Subcutaneous abdominal adipose tissue (tissue), 5 donors: ENCODE measurements around the gene TBC1D23.

ENCODE experiments used
- H3K27ac ChIP-seq: one replicate; pipeline ENCODE4 v1.7.0; 2013; ENCODE audit warnings: low read depth, mild to moderate bottlenecking, inconsistent platforms, low read length, moderate library complexity
- H3K27me3 ChIP-seq, 5 donors: one replicate each; pipeline ENCODE4 v1.7.0; 2013; ENCODE audit warnings: low read length in 5 of 5, inconsistent platforms in 1 of 5; ENCODE audit not compliant: control insufficient read depth in 5 of 5, insufficient read depth in 4 of 5
- H3K36me3 ChIP-seq, 5 donors: one replicate each; pipeline ENCODE4 v1.7.0; 2013; ENCODE audit warnings: low read length in 5 of 5; ENCODE audit not compliant: control insufficient read depth in 5 of 5, insufficient read depth in 5 of 5
- H3K4me1 ChIP-seq, 5 donors: one replicate each; pipeline ENCODE4 v1.7.0; 2013; ENCODE audit warnings: low read length in 5 of 5, mild to moderate bottlenecking in 3 of 5, moderate library complexity in 1 of 5; ENCODE audit not compliant: control insufficient read depth in 5 of 5, insufficient read depth in 5 of 5
- H3K4me3 ChIP-seq, 5 donors: one replicate each; pipeline ENCODE4 v1.7.0; 2013; ENCODE audit warnings: low read length in 5 of 5, low read depth in 1 of 5
- H3K9ac ChIP-seq, 5 donors: one replicate each; pipeline ENCODE4 v1.7.0; 2013; ENCODE audit warnings: low read length in 5 of 5, mild to moderate bottlenecking in 4 of 5, moderate library complexity in 3 of 5
- H3K9me3 ChIP-seq, 5 donors: one replicate each; pipeline ENCODE4 v1.7.0; 2013; ENCODE audit warnings: low read length in 5 of 5; ENCODE audit not compliant: control insufficient read depth in 5 of 5
- donor health status: healthy.
- donor health status: healthy.
- donor health status: healthy.
- donor health status: healthy.
- donor health status: healthy.

The TBC1D23 gene

GRCh38 chr3:100354850-100355249 is 94.1 kb downstream of the TBC1D23 start:
- no peaks in the 10 kb centered on the region for H3K9me3 ChIP-seq
- no peak overlapping the region for H3K9ac ChIP-seq
- no peaks in the 10 kb centered on the region for H3K27me3 ChIP-seq
- H3K4me3 ChIP-seq, result no peak overlapping the region
- no peak overlapping the region for H3K27ac ChIP-seq
- H3K4me1 ChIP-seq, result no peaks in the 10 kb centered on the region
- peaks cover 39 to 60% (median 47%) of the 10 kb centered on the region in 5 donors for H3K36me3 ChIP-seq

GRCh38 chr3:100358413-100358812 is 97.6 kb downstream of the TBC1D23 start:
- H3K36me3 ChIP-seq, result peaks cover 30 to 59% (median 34%) of the 10 kb centered on the region in 5 donors
- peaks cover 0 to 6% (median 4%) of the 10 kb centered on the region in 5 donors for H3K9me3 ChIP-seq
- H3K4me3 ChIP-seq, result no peak overlapping the region
- H3K27ac ChIP-seq, result no peak overlapping the region
- no peaks in the 10 kb centered on the region for H3K27me3 ChIP-seq
- H3K4me1 ChIP-seq, result no peaks in the 10 kb centered on the region
- H3K9ac ChIP-seq, result no peak overlapping the region

GRCh38 chr3:100359035-100359434 is 98.2 kb downstream of the TBC1D23 start:
- H3K4me3 ChIP-seq, result no peak overlapping the region
- H3K9ac ChIP-seq, result no peak overlapping the region
- H3K27ac ChIP-seq, result no peak overlapping the region
- H3K27me3 ChIP-seq, result no peaks in the 10 kb centered on the region
- peaks cover 29 to 56% (median 35%) of the 10 kb centered on the region in 5 donors for H3K36me3 ChIP-seq
- H3K9me3 ChIP-seq, result peaks cover 0 to 6% (median 4%) of the 10 kb centered on the region in 5 donors
- no peaks in the 10 kb centered on the region for H3K4me1 ChIP-seq

GRCh38 chr3:100360757-100361496 is 100.1 kb downstream of the TBC1D23 start:
- H3K4me1 ChIP-seq, result no peaks in the 10 kb centered on the region
- H3K36me3 ChIP-seq, result peaks cover 28 to 56% (median 36%) of the 10 kb centered on the region in 5 donors
- no peaks in the 10 kb centered on the region for H3K27me3 ChIP-seq
- no peak overlapping the region for H3K4me3 ChIP-seq
- H3K9me3 ChIP-seq, result peaks cover 0 to 6% (median 4%) of the 10 kb centered on the region in 5 donors
- H3K27ac ChIP-seq, result no peak overlapping the region
- H3K9ac ChIP-seq, result no peak overlapping the region

- no peaks in the 10 kb centered on the region for H3K4me1 ChIP-seq
Measured at GRCh38 chr3:100361897-100362296, 101.1 kb downstream of the TBC1D23 start.

GRCh38 chr3:100364421-100364820 is 103.6 kb downstream of the TBC1D23 start:
- Histone ChIP-seq H3K27ac (no peak overlapping the region), H3K36me3 (peaks cover 36 to 74% (median 44%) of the 10 kb centered on the region in 5 donors), H3K4me1 (peaks cover 0 to 3% (median 0%) of the 10 kb centered on the region in 5 donors), H3K4me3 (no peak overlapping the region), H3K9ac (no peak overlapping the region), H3K27me3 (no peaks in the 10 kb centered on the region), H3K9me3 (peaks cover 0 to 6% (median 4%) of the 10 kb centered on the region in 5 donors)

More at GRCh38 chr3:100361897-100362296, 101.1 kb downstream of the TBC1D23 start:
- Histone ChIP-seq H3K36me3 (peaks cover 32 to 61% (median 38%) of the 10 kb centered on the region in 5 donors), H3K9ac (no peak overlapping the region), H3K27me3 (no peaks in the 10 kb centered on the region), H3K4me3 (no peak overlapping the region), H3K9me3 (peaks cover 0 to 6% (median 4%) of the 10 kb centered on the region in 5 donors), H3K27ac (no peak overlapping the region)

- Histone ChIP-seq H3K36me3 (peaks cover 44 to 81% (median 54%) of the 10 kb centered on the region in 5 donors), H3K4me3 (no peak overlapping the region), H3K27me3 (no peaks in the 10 kb centered on the region), H3K9me3 (peaks cover 0 to 6% (median 4%) of the 10 kb centered on the region in 5 donors), H3K27ac (no peak overlapping the region), H3K4me1 (peaks cover 0 to 3% (median 0%) of the 10 kb centered on the region in 5 donors), H3K9ac (no peak overlapping the region)
Measured at GRCh38 chr3:100366424-100366823, 105.6 kb downstream of the TBC1D23 start.

- no peaks in the 10 kb centered on the region for H3K27me3 ChIP-seq
- no peaks in the 10 kb centered on the region for H3K9me3 ChIP-seq
- peaks cover 0 to 3% (median 0%) of the 10 kb centered on the region in 5 donors for H3K4me1 ChIP-seq
- no peak overlapping the region for H3K4me3 ChIP-seq
- no peak overlapping the region for H3K9ac ChIP-seq
- H3K36me3 ChIP-seq, result peaks cover 55 to 81% (median 61%) of the 10 kb centered on the region in 5 donors
- H3K27ac ChIP-seq, result no peak overlapping the region
Measured at GRCh38 chr3:100368441-100368840, 107.6 kb downstream of the TBC1D23 start.

- Histone ChIP-seq H3K4me1 (peaks cover 0 to 3% (median 0%) of the 10 kb centered on the region in 5 donors), H3K36me3 (peaks cover 46 to 72% (median 54%) of the 10 kb centered on the region in 5 donors), H3K27ac (no peak overlapping the region), H3K4me3 (no peak overlapping the region), H3K9ac (no peak overlapping the region), H3K27me3 (no peaks in the 10 kb centered on the region), H3K9me3 (no peaks in the 10 kb centered on the region)
Measured at GRCh38 chr3:100370756-100371155, 110.0 kb downstream of the TBC1D23 start.

- Histone ChIP-seq H3K4me1 (no peaks in the 10 kb centered on the region), H3K27ac (no peak overlapping the region), H3K9me3 (no peaks in the 10 kb centered on the region), H3K36me3 (peaks cover 40 to 69% (median 55%) of the 10 kb centered on the region in 5 donors), H3K4me3 (no peak overlapping the region), H3K27me3 (no peaks in the 10 kb centered on the region), H3K9ac (no peak overlapping the region)
Measured at GRCh38 chr3:100374521-100374920, 113.7 kb downstream of the TBC1D23 start.
